ENCODE results near the gene GABBR2. TPM values are rescaled to one million over a fixed set of nuclear protein-coding genes. Genes with fewer than 3 reads are reported as not detected.

The GABBR2 gene
- total RNA-seq, 1 experiment from 2014 or later = 0.33 TPM

GRCh38 chr9:98364086-98364485 is 344.6 kb downstream of the GABBR2 start:
- Mint-ChIP-seq H3K27ac (ENCODE audit: unreplicated experiment) (no peak overlapping the region), H3K4me3 (ENCODE audit: low read depth, unreplicated experiment) (no peak overlapping the region), H3K4me1 (ENCODE audit: low read depth, unreplicated experiment) (no peaks in the 10 kb centered on the region), H3K9me3 (ENCODE audit: low read depth, unreplicated experiment) (peaks cover 4% of the 10 kb centered on the region), H3K36me3 (ENCODE audit: insufficient read depth, unreplicated experiment) (no peaks in the 10 kb centered on the region), H3K27me3 (ENCODE audit: unreplicated experiment) (peaks cover 65% of the 10 kb centered on the region)
- BruUV-seq (replicated peaks) = no TSS peak
- no peak for DNase-seq
- intact Hi-C loops (cut with micrococcal nuclease; ENCODE audit: unreplicated experiment) = no loop called here
- TF ChIP-seq CTCF (IDR thresholded peaks at IDR 0.05; ENCODE audit: unreplicated experiment) = no peak
- CTCF ChIA-PET = no interaction called here

GRCh38 chr9:98363644-98364043 is 345.1 kb downstream of the GABBR2 start:
- no peak for DNase-seq
- Mint-ChIP-seq H3K36me3 (ENCODE audit: insufficient read depth, unreplicated experiment) (no peaks in the 10 kb centered on the region), H3K9me3 (ENCODE audit: low read depth, unreplicated experiment) (peaks cover 4% of the 10 kb centered on the region), H3K27me3 (ENCODE audit: unreplicated experiment) (peaks cover 65% of the 10 kb centered on the region), H3K4me3 (ENCODE audit: low read depth, unreplicated experiment) (no peak overlapping the region), H3K4me1 (ENCODE audit: low read depth, unreplicated experiment) (no peaks in the 10 kb centered on the region), H3K27ac (ENCODE audit: unreplicated experiment) (no peak overlapping the region)
- BruUV-seq (replicated peaks) = no TSS peak
- intact Hi-C loops (cut with micrococcal nuclease; ENCODE audit: unreplicated experiment) = no loop called here
- CTCF ChIA-PET = no interaction called here
- no peak for TF ChIP-seq CTCF (IDR thresholded peaks at IDR 0.05; ENCODE audit: unreplicated experiment)

- no peak for TF ChIP-seq CTCF (IDR thresholded peaks at IDR 0.05; ENCODE audit: unreplicated experiment)
- no peaks in the 10 kb centered on the region for H3K4me1 Mint-ChIP-seq (ENCODE audit: low read depth, unreplicated experiment)
- no TSS peak for BruUV-seq (replicated peaks)
- no peak overlapping the region for H3K27ac Mint-ChIP-seq (ENCODE audit: unreplicated experiment)
- H3K9me3 Mint-ChIP-seq (ENCODE audit: low read depth, unreplicated experiment) = peaks cover 4% of the 10 kb centered on the region
- intact Hi-C loops (cut with micrococcal nuclease; ENCODE audit: unreplicated experiment) = no loop called here
- H3K27me3 Mint-ChIP-seq (ENCODE audit: unreplicated experiment) = peaks cover 64% of the 10 kb centered on the region
- no peak overlapping the region for H3K4me3 Mint-ChIP-seq (ENCODE audit: low read depth, unreplicated experiment)
- H3K36me3 Mint-ChIP-seq (ENCODE audit: insufficient read depth, unreplicated experiment) = no peaks in the 10 kb centered on the region
- DNase-seq = no peak
- CTCF ChIA-PET = no interaction called here
These were observed 346.0 kb downstream of the GABBR2 start for GRCh38 chr9:98362624-98363252.

- no peak overlapping the region for H3K4me3 Mint-ChIP-seq (ENCODE audit: low read depth, unreplicated experiment)
- peaks cover 4% of the 10 kb centered on the region for H3K9me3 Mint-ChIP-seq (ENCODE audit: low read depth, unreplicated experiment)
- intact Hi-C loops (cut with micrococcal nuclease; ENCODE audit: unreplicated experiment) = no loop called here
- H3K36me3 Mint-ChIP-seq (ENCODE audit: insufficient read depth, unreplicated experiment) = no peaks in the 10 kb centered on the region
- no peak overlapping the region for H3K27ac Mint-ChIP-seq (ENCODE audit: unreplicated experiment)
- H3K4me1 Mint-ChIP-seq (ENCODE audit: low read depth, unreplicated experiment) = no peaks in the 10 kb centered on the region
- DNase-seq = no peak
- H3K27me3 Mint-ChIP-seq (ENCODE audit: unreplicated experiment) = peaks cover 56% of the 10 kb centered on the region
- CTCF ChIA-PET = no interaction called here
- TF ChIP-seq CTCF (IDR thresholded peaks at IDR 0.05; ENCODE audit: unreplicated experiment) = no peak
- no TSS peak for BruUV-seq (replicated peaks)
These were observed 347.1 kb downstream of the GABBR2 start for GRCh38 chr9:98361645-98362044.
